Measurements from ENCODE around the gene CAMTA1.

GRCh38 chr1:7581754-7582459, 796.7 kb downstream of the CAMTA1 start:
- TF ChIP-seq TCF4 (CRISPR knock-in tag; IDR thresholded peaks at IDR 0.05; ENCODE audit: borderline replicate concordance) (no peak), ESRRG (CRISPR knock-in tag; IDR thresholded peaks at IDR 0.05) (no peak), PATZ1 (CRISPR knock-in tag; IDR thresholded peaks at IDR 0.05; ENCODE audit: borderline replicate concordance) (no peak), ZNF565 (CRISPR knock-in tag; conservative IDR thresholded peaks at IDR 0.05; ENCODE audit: low read depth) (no peak), CREB5 (CRISPR knock-in tag; IDR thresholded peaks at IDR 0.05; ENCODE audit: low read depth) (no peak), ZFP30 (CRISPR knock-in tag; IDR thresholded peaks at IDR 0.05) (no peak), ZFP3 (CRISPR knock-in tag; IDR thresholded peaks at IDR 0.05) (no peak), RARB (CRISPR knock-in tag; IDR thresholded peaks at IDR 0.05) (no peak), POU6F1 (CRISPR knock-in tag; IDR thresholded peaks at IDR 0.05; ENCODE audit: borderline replicate concordance, low read depth) (no peak), ZC3H10 (CRISPR knock-in tag; IDR thresholded peaks at IDR 0.05) (no peak)
